ENCODE data around the gene CHST3.
"Not testable (repeated sequence)": the region's sequence is repeated elsewhere in the genome, so short reads cannot be mapped to it uniquely, and the experiment has no call there.

Gene CHST3, protein sequence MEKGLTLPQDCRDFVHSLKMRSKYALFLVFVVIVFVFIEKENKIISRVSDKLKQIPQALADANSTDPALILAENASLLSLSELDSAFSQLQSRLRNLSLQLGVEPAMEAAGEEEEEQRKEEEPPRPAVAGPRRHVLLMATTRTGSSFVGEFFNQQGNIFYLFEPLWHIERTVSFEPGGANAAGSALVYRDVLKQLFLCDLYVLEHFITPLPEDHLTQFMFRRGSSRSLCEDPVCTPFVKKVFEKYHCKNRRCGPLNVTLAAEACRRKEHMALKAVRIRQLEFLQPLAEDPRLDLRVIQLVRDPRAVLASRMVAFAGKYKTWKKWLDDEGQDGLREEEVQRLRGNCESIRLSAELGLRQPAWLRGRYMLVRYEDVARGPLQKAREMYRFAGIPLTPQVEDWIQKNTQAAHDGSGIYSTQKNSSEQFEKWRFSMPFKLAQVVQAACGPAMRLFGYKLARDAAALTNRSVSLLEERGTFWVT

GRCh38 chr10:71964098-71964742 is at the start of gene CHST3:
Gene CHST3, plus strand, starts transcription at chr10:71964395. Its CDS starts 41,448 bp downstream, at chr10:72005843.
- peak within 1 kb of the TSS; percentile 92 for H3K4me3 ChIP-seq (ENCODE audit: low read length)
- H3K9ac ChIP-seq (ENCODE audit: low read length) = peak within 1 kb of the TSS; percentile 67
- H3K4me1 ChIP-seq (ENCODE audit: control insufficient read depth, insufficient read depth, low read length) = peaks cover 15% of the 10 kb centered on the region
- peak within 1 kb of the TSS; percentile 97 for H3K27ac ChIP-seq (ENCODE audit: low read depth, low read length)
- H3K36me3 ChIP-seq (ENCODE audit: control insufficient read depth, insufficient read depth, low read length) = no peaks in the 10 kb centered on the region
- peaks cover 5% of the 10 kb centered on the region for H3K27me3 ChIP-seq (ENCODE audit: control insufficient read depth, insufficient read depth, low read length)

DNA sequence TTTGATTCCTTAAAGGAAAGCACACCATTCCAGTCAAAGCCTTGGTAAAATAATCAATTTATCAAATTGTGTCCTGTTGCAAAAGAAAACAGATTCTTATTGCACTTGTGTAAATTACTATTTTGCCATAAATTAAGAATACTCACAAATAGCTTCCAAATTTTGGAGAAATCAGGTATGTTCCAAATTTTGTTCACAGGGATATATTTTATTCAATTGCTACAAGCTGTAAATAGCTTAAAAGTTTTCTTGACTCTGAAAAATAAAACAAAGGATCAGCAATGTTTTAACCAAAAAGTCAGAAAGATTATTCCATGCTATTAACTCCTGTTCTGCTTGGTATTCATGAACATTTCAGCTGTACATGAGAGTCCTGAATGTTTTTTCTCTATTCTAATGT is 47.4 kb upstream of the CHST3 start:
- Histone ChIP-seq H3K36me3 (ENCODE audit: control insufficient read depth, insufficient read depth, low read length) (no peaks in the 10 kb centered on the region), H3K27me3 (ENCODE audit: control insufficient read depth, insufficient read depth, low read length) (no peaks in the 10 kb centered on the region), H3K9ac (ENCODE audit: low read length) (no peak overlapping the region), H3K4me1 (ENCODE audit: control insufficient read depth, insufficient read depth, low read length) (no peaks in the 10 kb centered on the region), H3K4me3 (ENCODE audit: low read length) (no peak overlapping the region), H3K27ac (ENCODE audit: low read depth, low read length) (no peak overlapping the region)

GRCh38 chr10:71918992-71919391 is 45.2 kb upstream of the CHST3 start:
- Histone ChIP-seq H3K27me3 (ENCODE audit: control insufficient read depth, insufficient read depth, low read length) (no peaks in the 10 kb centered on the region), H3K9ac (ENCODE audit: low read length) (no peak overlapping the region), H3K36me3 (ENCODE audit: control insufficient read depth, insufficient read depth, low read length) (no peaks in the 10 kb centered on the region), H3K4me3 (ENCODE audit: low read length) (no peak overlapping the region), H3K27ac (ENCODE audit: low read depth, low read length) (no peak overlapping the region), H3K4me1 (ENCODE audit: control insufficient read depth, insufficient read depth, low read length) (no peaks in the 10 kb centered on the region)

GRCh38 chr10:71919956-71920539 is 44.1 kb upstream of the CHST3 start:
- H3K4me3 ChIP-seq (ENCODE audit: low read length); H3K27ac ChIP-seq (ENCODE audit: low read depth, low read length); H3K36me3 ChIP-seq (ENCODE audit: control insufficient read depth, insufficient read depth, low read length); H3K9ac ChIP-seq (ENCODE audit: low read length); H3K27me3 ChIP-seq (ENCODE audit: control insufficient read depth, insufficient read depth, low read length); H3K4me1 ChIP-seq (ENCODE audit: control insufficient read depth, insufficient read depth, low read length): not testable (repeated sequence)

DNA sequence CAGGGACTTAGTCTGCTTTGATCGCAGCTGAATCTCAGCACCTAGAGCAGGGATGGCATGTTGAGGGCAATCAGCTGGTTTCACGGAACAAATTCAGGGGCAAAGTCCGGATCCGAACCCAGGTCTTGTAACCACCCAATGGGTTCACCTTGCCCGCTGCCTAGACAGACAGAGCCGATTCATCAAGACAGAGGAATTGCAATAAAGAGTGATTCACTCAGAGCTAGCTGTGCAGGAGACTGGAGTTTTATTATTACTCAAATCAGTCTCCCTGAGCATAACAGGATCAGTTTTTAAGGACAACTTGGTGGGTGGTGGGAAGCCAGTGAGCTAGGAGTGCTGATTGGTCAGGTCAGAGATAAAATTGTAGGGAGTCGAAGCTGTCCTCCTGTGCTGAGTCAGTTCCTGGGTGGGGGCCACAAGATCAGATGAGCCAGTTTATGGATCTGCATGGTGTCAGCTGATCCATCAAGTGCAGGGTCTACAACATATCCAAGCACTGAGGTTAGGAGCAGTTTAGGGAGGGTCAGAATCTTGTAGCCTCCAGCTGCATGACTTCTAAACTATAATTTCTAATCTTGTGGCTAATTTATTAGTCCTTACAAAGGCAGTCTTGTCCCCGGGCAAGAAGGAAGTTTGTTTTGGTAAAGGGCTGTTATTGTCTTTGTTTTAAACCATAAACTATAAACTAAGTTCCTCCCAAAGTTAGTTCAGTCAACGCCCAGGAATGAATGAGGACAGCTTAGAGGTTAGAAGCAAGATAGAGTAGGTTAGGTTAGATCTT is 43.5 kb upstream of the CHST3 start:
- Histone ChIP-seq H3K27me3 (ENCODE audit: control insufficient read depth, insufficient read depth, low read length) (no peaks in the 10 kb centered on the region), H3K27ac (ENCODE audit: low read depth, low read length) (no peak overlapping the region), H3K9ac (ENCODE audit: low read length) (no peak overlapping the region), H3K4me1 (ENCODE audit: control insufficient read depth, insufficient read depth, low read length) (no peaks in the 10 kb centered on the region), H3K4me3 (ENCODE audit: low read length) (no peak overlapping the region), H3K36me3 (ENCODE audit: control insufficient read depth, insufficient read depth, low read length) (no peaks in the 10 kb centered on the region)

DNA sequence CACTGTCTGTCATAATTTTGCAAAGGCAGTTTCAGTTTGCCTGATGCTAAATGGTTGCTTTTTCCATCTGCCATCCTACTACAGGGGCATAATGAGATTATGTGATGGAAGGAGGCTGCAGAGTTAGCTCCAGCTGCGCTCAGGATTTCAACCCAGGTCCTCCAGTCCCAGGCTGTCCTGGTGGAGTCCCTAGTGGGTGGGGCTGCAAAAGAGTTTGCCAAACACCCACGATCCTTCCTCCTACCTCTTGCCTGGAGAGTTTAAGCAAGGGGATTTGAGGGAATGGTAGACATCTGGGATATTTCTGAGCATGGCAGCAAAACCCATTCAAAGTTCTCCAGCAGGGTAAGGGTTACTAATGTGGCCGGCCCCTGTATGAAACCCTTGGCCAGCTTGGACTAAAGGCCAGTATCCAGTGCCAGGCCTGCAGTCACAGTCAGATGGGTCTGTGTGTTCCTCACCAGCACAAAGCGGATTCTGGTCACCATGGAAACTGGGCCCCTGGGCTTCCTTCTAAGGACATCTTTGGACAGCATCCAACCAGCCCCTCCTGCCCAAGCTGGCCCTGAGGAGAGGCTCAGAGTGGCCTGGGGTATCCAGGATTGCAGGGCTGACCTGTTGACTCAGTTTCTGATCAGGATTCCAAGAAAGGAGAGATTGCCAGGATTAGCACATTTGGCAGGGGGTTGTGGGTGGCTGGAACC is 42.7 kb upstream of the CHST3 start:
- Histone ChIP-seq H3K36me3 (ENCODE audit: control insufficient read depth, insufficient read depth, low read length) (no peaks in the 10 kb centered on the region), H3K9ac (ENCODE audit: low read length) (no peak overlapping the region), H3K27ac (ENCODE audit: low read depth, low read length) (no peak overlapping the region), H3K27me3 (ENCODE audit: control insufficient read depth, insufficient read depth, low read length) (no peaks in the 10 kb centered on the region), H3K4me1 (ENCODE audit: control insufficient read depth, insufficient read depth, low read length) (no peaks in the 10 kb centered on the region), H3K4me3 (ENCODE audit: low read length) (no peak overlapping the region)

DNA sequence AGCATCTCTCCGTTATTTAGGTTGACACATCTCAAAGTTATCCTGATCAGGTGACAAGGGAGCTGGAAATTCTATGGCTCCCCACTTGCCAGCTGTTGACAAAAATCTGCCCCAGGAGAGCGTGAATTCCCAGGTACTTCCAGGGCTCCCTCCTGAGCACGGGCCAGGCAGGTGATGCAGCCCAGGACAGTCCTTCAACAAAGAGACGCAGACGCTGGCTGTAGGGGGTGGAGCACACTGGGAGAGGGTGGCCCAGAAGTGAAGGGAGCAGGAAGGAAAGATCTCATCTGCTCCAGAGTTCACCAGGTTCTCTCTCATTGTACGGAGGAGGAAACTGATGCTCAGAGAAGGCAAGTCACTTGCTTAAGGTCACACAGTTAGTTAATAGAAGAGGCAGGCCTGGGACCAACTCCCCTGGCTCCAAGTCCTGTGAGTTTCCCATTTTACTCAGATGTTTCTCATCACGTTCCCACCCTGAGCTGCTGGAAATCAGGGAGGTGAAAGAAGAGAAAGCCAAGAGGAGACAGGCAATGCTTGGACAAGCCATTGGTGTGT is 41.0 kb upstream of the CHST3 start:
- H3K4me3 ChIP-seq (ENCODE audit: low read length) = no peak overlapping the region
- H3K27ac ChIP-seq (ENCODE audit: low read depth, low read length) = no peak overlapping the region

GRCh38 chr10:71924771-71925170 is 39.4 kb upstream of the CHST3 start:
- H3K4me1 ChIP-seq (ENCODE audit: control insufficient read depth, insufficient read depth, low read length) = no peaks in the 10 kb centered on the region
- no peak overlapping the region for H3K4me3 ChIP-seq (ENCODE audit: low read length)

More for the DNA sequence above, 41.0 kb upstream of the CHST3 start:
- H3K36me3 ChIP-seq (ENCODE audit: control insufficient read depth, insufficient read depth, low read length) = no peaks in the 10 kb centered on the region
- H3K9ac ChIP-seq (ENCODE audit: low read length) = no peak overlapping the region
- H3K27me3 ChIP-seq (ENCODE audit: control insufficient read depth, insufficient read depth, low read length) = no peaks in the 10 kb centered on the region
- no peaks in the 10 kb centered on the region for H3K4me1 ChIP-seq (ENCODE audit: control insufficient read depth, insufficient read depth, low read length)

GRCh38 chr10:71927159-71927558 is 37.0 kb upstream of the CHST3 start:
- Histone ChIP-seq H3K27ac (ENCODE audit: low read depth, low read length) (no peak overlapping the region), H3K4me3 (ENCODE audit: low read length) (no peak overlapping the region), H3K9ac (ENCODE audit: low read length) (no peak overlapping the region), H3K4me1 (ENCODE audit: control insufficient read depth, insufficient read depth, low read length) (no peaks in the 10 kb centered on the region), H3K36me3 (ENCODE audit: control insufficient read depth, insufficient read depth, low read length) (no peaks in the 10 kb centered on the region), H3K27me3 (ENCODE audit: control insufficient read depth, insufficient read depth, low read length) (no peaks in the 10 kb centered on the region)

More at GRCh38 chr10:71924771-71925170, 39.4 kb upstream of the CHST3 start:
- no peaks in the 10 kb centered on the region for H3K36me3 ChIP-seq (ENCODE audit: control insufficient read depth, insufficient read depth, low read length)
- no peaks in the 10 kb centered on the region for H3K27me3 ChIP-seq (ENCODE audit: control insufficient read depth, insufficient read depth, low read length)
- H3K9ac ChIP-seq (ENCODE audit: low read length) = no peak overlapping the region
- no peak overlapping the region for H3K27ac ChIP-seq (ENCODE audit: low read depth, low read length)

GRCh38 chr10:71927776-71928592 is 36.2 kb upstream of the CHST3 start:
- H3K36me3 ChIP-seq (ENCODE audit: control insufficient read depth, insufficient read depth, low read length) = no peaks in the 10 kb centered on the region
- no peaks in the 10 kb centered on the region for H3K27me3 ChIP-seq (ENCODE audit: control insufficient read depth, insufficient read depth, low read length)
- H3K4me1 ChIP-seq (ENCODE audit: control insufficient read depth, insufficient read depth, low read length) = no peaks in the 10 kb centered on the region
- no peak overlapping the region for H3K4me3 ChIP-seq (ENCODE audit: low read length)
- H3K27ac ChIP-seq (ENCODE audit: low read depth, low read length) = no peak overlapping the region
- H3K9ac ChIP-seq (ENCODE audit: low read length) = no peak overlapping the region

DNA sequence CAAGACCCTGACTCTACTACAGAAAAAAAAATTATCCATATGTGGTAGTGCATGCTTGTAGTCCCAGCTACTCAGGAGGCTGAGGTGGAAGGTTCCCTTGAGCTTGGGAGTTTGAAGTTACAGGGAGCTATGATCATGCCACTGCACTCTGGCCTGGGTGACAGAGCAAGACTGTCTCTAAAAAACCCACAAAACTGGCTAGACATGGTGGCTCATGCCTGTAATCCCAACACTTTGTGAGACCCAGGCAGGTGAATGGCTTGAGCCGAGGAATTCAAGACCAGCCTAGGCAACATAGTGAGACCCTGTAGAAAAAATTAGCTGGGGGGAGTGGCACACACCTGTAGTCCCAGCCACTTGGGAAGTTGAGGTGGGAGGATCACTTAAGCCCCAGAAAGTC is 32.9 kb upstream of the CHST3 start:
- H3K36me3 ChIP-seq (ENCODE audit: control insufficient read depth, insufficient read depth, low read length) = no peaks in the 10 kb centered on the region
- H3K27me3 ChIP-seq (ENCODE audit: control insufficient read depth, insufficient read depth, low read length) = no peaks in the 10 kb centered on the region

More for the DNA sequence above, 32.9 kb upstream of the CHST3 start:
- no peak overlapping the region for H3K4me3 ChIP-seq (ENCODE audit: low read length)
- H3K9ac ChIP-seq (ENCODE audit: low read length) = no peak overlapping the region
- no peak overlapping the region for H3K27ac ChIP-seq (ENCODE audit: low read depth, low read length)
- H3K4me1 ChIP-seq (ENCODE audit: control insufficient read depth, insufficient read depth, low read length) = no peaks in the 10 kb centered on the region

Measured in rectal smooth muscle tissue (tissue), 1 donor.